HG02571 (cell line): ENCODE results near the gene BARD1.
"Not testable (repeated sequence)": the region's sequence is repeated elsewhere in the genome, so short reads cannot be mapped to it uniquely, and the experiment has no call there.

Experiments used
- ATAC-seq: cut with Tn5 transposase; IDR thresholded peaks from one replicate; pipeline ENCODE4 v1.9.1; 2021; ENCODE audit warnings: mild to moderate bottlenecking, moderate library complexity; ENCODE audit not compliant: unreplicated experiment

The BARD1 gene

DNA sequence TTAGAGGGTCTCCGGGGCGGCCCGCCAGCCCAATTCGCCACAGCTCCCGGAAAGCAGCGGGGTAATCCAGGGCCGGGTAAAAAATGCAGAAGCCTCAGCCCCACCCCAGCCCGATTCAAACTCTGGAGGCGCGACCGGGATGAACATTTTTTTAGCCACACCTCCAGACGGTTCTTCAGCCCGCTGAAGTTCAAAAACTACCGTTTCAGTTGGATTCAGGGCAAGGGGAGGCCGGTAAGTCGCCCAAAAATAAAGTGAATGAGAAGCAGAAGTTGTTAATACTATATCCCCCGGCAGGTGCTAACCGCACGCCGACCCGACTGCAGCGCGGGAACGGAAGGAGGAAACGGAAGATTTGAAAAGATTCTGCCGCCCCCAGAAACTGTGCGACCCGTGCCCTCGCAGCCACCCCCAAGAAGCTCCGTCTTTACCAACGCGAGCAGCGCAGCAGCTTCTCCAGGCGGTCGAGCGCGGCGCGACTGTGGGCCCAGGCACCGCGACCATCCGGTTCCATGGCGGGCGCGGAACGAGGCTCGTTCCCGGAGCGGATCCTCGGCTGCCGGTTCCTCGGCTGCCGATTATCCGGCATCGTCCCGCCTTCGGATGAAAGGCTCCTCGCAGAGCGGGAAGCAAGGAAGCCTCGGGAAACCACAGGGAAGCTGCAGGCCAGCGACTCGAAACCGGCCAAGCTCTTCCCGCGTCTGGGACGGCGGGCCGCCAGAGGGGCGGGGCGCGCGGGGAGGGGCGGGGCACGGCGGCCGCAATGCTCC is at the start of gene BARD1:
TSS of gene BARD1 (minus strand) at position 703 of the 770 bp plus-strand sequence. CDS start at position 589, 114 bp downstream.
- ATAC-seq, result peak; percentile 20

DNA sequence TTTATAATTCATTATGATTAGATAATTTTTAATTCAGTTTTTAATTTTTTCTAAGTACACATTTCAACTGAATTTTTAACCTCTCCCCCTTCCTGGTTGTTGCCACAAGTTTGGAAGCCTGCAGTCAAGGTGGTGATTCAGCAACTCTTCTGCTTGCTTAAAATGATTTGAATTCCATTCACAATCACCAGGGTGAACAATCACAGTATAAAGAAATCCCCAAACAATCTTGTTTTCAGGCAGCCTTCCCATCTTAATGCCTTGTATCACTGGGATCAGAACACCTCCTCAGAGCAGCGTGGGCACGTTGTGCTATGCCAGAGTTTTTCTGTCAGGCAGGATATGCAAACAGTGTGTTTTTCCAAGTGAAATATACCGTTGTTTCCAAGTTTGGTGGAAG is 46.7 kb upstream of the BARD1 start:
- ATAC-seq, result no peak

DNA sequence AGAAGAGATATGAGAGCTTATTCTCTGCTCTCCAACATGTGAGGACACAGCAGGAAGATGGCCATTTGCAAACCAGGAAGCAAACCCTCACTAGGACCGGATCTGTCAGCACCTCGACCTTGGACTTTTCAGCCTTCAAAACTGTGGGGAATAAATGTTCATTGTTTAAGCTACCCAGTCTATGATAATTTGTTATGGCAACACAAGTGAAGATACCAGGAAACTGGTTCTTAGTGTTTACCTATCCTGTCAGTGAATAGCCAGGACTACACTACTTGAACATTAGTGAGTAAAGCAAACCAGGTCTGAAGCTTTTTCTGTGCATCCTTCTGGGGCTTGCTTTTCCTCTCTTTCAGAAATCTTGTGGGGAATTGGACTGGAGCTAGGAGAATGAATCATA is 44.4 kb upstream of the BARD1 start:
- no peak for ATAC-seq

DNA sequence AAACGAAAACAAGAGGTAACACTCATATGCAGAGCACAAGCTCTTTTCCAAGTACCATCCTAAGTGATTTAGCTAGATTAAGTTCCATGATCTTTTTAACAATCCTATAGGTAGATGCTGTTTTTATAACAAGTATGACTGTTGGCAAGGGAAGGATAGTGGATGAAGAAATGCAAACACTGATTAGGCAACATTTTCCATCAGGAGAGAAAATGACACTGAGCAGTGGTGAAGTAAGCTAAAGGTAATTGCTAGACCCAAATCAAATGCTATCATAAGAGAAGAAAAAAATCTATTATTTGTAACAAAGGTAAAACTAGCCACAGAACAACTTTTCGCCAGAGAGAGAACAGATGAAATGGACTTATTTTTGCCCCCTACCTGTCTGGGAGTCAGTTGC is 34.3 kb upstream of the BARD1 start:
- no peak for ATAC-seq

DNA sequence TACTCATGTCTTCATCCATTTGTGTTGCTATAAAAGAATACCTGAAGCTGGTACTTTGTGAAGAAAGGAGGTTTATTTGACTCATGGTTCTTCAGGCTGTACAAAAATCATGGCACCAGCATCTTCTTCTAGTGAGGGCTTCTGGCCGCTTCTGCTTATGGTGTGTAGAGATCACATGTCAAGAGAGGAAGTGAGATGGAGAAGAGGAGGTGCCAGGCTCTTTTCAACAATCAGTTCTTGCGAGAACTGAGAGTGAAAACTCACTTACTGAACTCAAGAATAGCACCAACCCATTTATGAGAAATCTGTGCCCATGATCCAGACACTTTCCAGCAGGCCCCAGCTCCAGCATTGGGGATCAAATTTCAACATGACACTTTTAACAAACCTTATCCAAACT is 30.0 kb upstream of the BARD1 start:
- ATAC-seq, result peak; percentile 58

DNA sequence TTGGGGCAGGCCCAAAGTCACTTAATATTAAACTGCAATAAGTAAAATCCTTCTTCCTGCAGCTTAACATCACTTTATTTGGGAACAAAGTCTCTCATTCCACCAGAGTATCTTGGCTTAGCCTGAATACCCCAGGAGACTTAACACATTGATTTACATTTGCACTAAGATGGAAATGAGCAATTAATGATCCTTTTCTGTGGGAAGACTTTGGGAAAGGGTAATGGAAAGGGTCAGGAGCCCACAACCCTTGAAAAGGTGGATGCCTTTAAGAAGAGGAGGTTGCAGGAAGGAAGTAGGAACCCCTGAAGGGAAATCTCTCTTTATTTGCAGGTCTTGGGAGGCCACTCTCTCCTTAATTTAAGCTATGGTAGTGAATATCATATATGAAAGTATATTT is 28.0 kb upstream of the BARD1 start:
- ATAC-seq, result no peak

DNA sequence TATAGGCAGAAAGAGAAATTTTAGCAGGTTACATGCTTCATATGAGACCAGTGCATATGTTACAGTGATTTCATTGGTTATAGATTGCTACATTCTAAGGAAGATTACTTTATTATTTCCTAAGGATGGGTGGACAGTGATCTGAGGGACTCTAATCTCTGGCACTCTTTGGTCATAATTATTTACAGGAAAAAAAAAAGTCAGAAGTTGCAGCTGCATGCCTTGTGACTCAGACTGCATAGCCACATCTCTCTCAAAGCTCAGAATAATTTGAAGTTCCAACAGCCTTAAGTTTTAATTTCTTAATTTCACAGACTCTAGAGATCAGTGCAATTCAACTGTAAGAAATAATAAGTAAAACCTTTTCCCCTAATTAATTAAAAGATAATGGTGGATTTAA is 27.1 kb upstream of the BARD1 start:
- ATAC-seq, result no peak

DNA sequence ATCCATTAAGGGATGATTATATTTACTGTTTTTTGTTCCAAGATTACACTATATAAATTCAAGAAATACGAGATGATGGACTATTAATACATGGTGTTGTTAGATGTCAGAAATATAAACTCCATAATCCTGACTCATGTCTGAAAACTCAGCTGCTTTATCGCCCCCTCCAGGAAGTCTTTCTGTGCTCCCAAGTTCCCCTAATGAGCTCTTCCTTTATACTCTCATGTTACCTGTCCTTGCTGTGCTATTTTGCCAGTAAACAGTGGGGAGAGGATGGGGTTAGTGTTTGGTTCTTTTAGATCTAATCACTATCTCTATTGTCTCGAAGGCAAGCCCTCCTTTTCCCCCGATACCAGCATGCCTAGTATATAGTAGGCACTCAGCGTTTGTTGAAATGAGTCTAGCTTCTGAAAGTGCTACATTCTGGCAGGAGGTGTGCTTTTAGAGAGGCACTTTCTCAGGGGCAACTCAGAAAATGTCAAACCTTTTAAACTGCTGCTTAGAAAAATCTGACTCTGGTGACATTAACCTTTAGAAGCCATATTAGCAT is 21.4 kb upstream of the BARD1 start:
- ATAC-seq, result no peak

DNA sequence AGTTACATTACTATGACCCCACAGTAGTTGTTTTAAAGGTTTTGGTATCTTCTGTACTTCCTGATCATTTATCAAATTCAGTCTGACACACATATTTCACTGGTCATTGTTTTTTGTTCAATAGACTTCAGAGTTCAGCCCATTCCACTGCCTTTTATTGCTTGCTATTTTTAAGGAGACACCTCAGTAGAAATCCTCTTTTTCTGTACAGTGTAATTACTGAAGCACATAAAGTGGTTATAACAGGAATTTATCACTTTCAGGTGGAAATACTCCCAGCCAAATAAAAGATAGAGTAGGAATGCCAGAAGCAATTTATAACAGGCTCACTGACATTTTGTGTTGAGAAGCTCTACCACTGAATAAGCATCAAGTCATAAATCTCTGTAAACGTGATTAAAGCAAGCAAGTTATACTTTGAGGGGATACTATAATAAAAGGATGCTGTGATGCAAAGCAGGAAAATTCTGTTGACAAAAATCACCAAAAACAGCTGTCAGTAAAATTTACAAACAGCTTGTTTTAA is 6.6 kb upstream of the BARD1 start:
- ATAC-seq, result no peak

DNA sequence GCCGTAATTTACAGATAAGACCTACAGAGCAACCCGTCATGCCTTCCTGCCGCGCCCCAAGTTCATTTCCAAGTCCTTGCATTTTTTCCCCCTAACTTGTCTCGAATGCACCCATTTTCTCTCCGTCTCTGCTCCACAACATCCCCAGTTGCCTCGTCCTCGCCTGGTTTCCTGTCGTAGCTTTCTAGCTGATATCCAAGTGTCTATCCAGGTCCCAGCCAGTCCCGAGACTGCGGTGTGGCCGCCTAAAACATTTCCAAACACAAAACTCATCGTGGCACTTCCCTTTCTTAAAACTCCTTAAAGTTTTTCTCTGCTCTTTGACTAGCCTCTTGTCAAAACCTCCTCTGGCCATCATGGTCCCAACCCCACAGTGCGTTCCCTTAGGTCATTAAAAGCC is 1.2 kb upstream of the BARD1 start:
- no peak for ATAC-seq

DNA sequence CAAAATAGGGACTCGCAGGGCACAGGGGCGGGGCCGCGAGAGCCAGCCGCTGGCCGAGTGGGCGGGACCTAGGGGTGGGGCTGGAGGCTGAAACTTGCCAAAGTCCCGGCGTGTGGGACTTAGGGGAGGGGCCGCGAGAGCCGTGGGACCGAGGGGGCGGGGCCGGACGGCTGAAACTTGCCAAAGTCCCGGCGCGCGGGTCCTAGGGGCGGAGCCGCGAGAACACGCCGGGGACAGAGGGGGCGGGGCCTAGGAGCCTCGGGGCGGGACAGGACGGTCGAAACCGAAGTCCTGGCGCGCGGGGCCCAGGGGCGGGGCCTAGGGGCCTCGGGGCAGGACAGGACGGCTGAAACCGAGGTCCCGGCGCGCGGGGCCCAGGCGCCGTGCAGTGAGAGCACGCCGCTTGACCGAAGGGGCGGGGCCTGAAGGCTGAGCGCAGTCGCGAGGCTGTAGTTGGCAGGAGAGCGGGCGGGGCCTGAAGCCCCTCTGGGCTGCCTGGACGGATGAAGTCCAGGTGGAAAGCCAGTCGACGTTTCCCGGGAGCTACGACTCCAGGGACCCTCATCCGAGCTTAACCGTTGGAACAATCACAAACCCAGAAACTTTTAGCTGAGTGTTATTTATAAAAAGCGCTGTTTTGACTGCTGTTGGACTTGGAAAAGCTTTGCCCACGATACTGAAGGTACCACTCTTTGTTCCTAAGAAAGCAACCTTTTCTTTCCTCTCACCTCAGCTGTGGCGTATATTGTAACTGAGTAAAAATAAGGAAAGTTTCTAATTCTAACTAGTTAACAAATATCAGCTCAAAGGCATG is 475 bp upstream of the BARD1 start:
- ATAC-seq, result peak; percentile 84

DNA sequence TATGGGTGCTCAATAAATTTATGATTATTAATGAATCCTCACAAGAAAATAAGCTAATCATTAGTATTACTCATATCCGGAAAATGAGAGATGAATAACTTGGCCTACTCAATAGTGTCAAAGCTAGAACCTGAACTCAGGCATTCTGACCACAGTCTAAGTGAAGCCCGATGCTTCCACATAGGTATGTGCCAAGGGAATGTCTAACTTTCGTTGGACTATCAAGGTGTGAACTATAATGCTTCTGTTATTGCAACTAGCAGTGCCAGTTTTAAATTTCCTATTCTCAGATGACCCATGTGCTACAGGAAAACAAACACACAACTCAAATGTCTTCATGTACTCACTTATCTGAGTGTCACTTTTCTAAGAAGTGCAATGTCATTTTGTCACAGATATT is 1.8 kb downstream of the BARD1 start:
- no peak for ATAC-seq

DNA sequence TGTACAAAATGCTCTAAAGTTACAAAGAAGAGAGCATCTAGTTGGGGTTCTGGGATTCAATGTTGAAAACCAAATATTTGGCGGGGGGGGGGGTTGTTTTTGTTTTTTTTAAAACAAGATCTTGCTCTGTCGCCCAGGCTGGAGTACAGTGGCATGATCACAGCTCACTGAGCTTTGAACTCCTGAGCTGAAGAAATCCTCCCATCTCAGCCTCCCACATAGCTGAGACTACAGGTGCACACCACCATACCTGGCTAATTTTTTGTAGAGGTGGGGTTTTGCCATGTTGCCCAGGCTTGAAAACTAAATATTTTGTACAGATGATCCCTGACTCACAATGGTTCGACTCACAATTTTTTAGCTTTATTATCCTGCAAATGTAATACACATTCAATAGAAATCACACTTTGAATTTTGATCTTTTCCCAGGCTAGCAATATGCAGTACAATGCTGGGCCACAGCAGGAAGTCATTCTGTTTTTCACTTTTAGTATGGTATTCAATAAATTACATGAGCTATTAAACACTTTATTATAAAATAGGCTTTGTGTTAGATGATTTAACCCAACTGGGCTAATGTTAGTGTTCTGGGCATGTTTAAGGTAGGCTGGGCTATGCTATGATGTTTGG is 7.6 kb downstream of the BARD1 start:
- ATAC-seq, result no peak

DNA sequence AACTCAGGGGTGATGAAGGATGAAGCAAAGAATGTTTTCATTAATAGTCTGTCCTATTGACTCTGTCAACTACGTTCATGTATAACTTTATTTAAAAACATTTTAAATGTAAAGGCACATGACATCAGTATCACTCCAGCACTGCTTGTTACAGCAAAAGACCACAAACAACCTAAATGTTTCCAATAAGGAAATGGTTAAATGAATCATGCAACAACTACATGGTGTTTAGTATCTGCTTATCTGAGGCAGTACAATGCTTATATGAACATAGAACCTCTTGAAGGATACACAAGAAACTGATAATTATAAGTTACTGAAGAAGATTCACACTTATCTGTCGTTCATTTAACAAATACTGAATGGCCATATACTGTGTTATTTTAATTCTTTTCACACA is 8.4 kb downstream of the BARD1 start:
- no peak for ATAC-seq

DNA sequence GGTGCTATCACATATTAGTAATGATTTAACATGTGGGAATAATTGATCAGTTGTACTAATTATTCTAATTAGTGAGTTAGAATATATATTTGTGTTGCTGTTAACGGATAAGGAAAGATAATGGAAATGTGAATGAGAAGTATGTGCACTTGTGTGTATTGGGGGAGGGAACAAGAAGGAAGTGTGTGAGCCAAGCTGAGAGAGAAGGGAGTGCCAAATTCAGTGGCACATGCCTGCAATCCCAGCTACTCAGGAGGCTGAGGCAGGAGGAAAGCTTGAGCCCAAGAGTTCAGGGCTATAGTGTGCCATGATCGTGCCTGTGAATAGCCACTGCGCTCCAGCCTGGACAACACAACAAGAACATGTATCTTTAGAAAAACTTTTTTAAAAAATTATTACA is 9.3 kb downstream of the BARD1 start:
- no peak for ATAC-seq

DNA sequence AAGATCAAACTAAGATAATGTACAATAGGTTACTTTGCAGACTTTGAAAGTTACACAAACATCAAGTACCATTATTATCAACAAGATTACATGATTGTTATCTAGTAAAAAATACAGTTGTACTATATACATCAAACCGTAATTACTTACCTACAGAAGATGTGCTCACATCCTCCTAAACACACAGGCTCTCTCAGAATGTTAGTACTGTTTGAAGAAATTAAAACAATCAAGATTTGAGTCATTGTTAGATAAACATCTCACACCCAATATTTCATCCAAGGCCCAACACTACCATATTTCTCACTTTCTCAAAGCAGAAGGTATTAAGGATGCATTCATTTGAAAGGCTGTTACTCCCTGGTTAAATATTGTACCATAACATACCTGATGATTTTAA is 12.6 kb downstream of the BARD1 start:
- ATAC-seq, result no peak

DNA sequence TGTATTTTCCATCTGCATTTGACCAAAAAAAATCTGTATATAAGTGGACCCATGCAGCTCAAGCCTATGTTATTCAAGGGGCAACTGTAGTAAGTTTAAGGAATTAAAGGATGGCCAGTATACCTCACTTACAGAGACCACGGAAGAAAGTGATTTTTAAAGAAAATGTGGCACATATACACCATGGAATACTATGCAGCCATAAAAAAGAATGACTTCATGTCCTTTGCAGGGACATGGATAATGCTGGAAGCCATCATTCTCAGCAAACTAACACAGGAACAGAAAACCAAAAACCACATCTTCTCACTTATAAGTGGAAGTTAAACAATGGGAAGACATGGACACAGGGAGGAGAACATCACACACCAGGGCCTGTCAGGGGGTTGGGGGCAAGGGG is 26.3 kb downstream of the BARD1 start:
- not testable (repeated sequence) for ATAC-seq

DNA sequence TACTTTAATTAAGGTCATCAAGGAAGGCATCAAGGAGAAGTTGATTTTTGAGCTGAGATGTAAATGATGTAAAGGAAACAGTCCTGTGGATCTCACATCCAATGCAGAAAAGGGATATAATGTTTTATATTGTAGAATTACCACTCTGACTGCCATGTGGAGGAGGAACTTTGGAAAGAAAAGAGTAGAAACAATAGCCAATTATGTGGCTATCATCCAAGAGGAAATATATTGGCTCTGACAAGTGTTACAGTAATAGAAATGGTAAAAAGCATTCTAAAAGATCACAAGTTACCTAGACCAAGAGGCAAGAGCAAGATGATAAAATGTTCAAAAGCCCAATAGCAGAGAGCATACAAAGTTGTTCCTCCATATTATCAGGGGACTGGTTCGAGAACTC is 26.8 kb downstream of the BARD1 start:
- ATAC-seq, result no peak

DNA sequence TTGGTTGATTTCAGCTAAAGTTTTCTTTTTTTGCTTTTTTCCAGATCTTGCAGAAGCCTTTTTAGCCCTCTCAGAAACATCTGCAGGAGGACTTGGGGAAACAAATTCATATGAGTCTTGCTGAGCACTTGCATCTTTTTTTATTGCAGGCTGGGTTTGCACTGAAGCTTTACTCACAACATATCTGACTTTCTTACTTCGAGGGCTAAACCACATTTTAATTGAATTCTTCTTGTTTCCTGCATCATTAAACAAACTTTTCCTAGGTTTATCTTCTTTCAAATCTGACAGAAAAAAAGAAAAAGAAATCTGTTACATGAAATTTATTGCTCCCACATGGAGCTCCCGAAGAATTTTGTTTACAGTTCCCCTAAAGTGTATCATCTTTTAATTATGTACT is 28.3 kb downstream of the BARD1 start:
- ATAC-seq, result no peak

DNA sequence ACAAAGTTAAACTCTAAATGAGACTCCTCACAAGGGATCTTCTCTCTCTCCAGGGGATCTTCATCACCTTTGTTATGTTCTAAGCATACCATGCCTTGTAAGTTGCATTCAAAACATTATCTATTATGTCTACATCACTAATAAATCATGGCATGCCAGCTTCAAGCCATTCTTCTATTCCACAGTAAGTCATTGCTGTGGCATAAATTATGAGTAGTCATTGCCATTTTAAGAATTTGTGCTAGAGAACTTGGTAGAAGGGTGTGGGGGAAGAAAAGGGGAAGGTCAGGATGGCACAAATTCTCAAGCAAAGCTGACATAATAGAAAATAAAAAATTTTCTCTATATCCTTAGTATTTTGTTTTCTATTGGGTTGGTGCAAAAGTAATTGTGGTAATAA is 33.5 kb downstream of the BARD1 start:
- ATAC-seq, result no peak

DNA sequence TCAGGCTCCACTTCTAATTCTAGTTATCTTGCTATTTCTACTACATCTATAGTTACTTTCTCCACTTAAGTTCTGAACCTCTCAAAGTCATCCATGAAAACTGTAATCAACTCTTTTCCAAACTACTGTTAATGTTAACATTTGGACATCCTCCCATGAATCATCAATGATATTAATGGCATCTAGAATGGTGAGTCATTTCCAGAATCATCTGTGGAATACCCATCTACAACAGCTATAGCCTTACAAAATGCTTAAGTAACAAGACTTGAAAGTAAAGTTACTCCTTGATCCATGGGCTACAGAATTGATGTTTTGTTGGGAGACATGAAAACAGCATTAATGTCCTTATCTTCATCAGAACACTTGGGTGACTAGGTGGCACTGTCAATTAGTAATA is 35.4 kb downstream of the BARD1 start:
- ATAC-seq, result no peak
